ENCODE results near the gene HMCN2.

DNA sequence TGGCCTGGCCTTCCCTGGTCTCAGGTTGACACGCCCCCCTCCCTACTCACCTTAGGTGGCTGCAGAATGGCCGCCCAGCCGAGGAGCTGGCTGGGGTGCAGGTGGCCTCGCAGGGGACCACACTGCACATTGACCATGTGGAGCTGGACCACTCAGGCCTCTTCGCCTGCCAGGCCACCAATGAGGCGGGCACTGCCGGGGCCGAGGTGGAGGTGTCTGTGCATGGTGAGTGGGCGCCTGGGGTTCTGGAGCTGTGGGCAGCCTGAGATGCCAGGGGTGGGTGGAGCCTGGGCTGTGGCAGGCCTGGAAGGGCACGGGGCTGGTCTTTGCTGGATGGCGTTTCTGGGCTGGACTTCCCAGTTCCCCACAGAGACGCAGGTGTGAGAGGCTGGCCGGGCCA lies 90.5 kb downstream of the HMCN2 start:
- TF ChIP-seq YY1 (IDR thresholded peaks at IDR 0.05; ENCODE audit: insufficient read depth, insufficient read length) (no peak), ZNF274 (IDR thresholded peaks at IDR 0.05; ENCODE audit: low read depth, low read length) (no peak)
